ENCODE measurements around the gene RIN3. TPM values are rescaled to one million over a fixed set of nuclear protein-coding genes. Genes with fewer than 3 reads are reported as not detected.

RIN3 gene
- total RNA-seq, 2 experiments from 2014 or later = 15.8 to 16.0 TPM

GRCh38 chr14:92581966-92582566 is 68.5 kb downstream of the RIN3 start:
- Mint-ChIP-seq H3K4me3 (no peak overlapping the region), H3K27ac (no peak overlapping the region), H3K36me3 (ENCODE audit: low read depth) (peaks cover 3% of the 10 kb centered on the region), H3K9me3 (no peaks in the 10 kb centered on the region), H3K27me3 (ENCODE audit: low read depth) (no peaks in the 10 kb centered on the region), H3K4me1 (ENCODE audit: low read depth) (peaks cover 63% of the 10 kb centered on the region)
- CTCF ChIA-PET = no interaction called here
- intact Hi-C loops (cut with micrococcal nuclease) = no loop called here
- DNase-seq = peak; percentile 4

DNA sequence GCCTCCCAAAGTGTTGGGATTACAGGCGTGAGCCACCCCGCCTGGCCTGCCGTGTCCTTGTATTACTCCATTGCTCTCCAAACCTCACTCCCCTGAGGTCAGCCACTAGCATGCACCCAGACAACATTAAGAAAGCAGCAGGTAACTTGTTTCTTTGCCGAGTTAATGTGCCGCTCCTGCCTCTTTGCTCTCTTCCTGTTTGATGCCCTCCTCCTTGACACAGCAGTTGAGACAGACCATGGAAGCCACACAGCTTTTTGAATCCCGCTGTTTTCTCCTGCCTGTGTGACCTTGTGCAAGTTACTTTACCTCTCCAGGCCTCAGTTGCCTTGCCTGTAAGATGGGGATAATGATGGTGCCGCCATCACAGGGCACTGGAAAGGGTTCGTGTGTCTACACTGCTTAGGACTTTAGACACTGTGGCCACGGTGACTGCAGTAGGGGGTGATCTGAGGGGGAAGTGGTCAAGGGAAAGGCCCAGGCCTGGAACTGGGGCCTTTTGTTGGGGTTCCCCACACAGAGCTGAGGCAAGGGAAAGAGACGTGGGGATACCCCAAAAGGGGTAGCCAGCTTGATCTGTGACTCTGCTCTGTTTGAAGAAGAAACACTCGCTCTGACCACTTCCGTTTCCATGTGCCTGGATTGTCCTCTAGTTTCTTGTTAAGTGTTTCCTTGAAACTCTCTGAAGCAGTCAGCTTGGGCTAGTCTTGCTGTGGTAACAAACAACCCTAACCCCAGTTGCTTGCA is 69.3 kb downstream of the RIN3 start:
- intact Hi-C loops (cut with micrococcal nuclease) = no loop called here
- peaks cover 63% of the 10 kb centered on the region for H3K4me1 Mint-ChIP-seq (ENCODE audit: low read depth)
- no peaks in the 10 kb centered on the region for H3K9me3 Mint-ChIP-seq
- H3K36me3 Mint-ChIP-seq (ENCODE audit: low read depth) = peaks cover 3% of the 10 kb centered on the region
- no peak overlapping the region for H3K4me3 Mint-ChIP-seq
- H3K27me3 Mint-ChIP-seq (ENCODE audit: low read depth) = no peaks in the 10 kb centered on the region
- H3K27ac Mint-ChIP-seq = no peak overlapping the region
- peak; percentile 58 for DNase-seq
- CTCF ChIA-PET = no interaction called here

DNA sequence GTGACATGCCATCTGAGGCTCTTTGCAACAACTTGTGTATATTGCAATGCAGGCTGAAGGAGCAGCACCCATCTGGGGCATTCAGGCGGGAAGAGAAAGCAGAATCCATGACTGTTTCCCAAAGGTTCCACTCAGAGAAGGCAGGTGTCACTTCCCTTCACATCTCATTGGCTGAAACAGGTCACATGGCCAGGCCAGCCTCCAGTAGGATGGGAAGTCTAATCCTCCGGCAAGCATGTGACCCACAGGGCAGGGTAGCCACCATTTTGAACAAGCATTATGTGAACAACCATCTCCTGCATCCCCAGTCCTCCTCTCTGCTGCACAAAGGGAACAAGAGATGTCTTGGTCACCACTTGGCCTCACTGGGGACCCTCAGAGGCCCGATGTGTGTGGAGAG is 70.6 kb downstream of the RIN3 start:
- H3K9me3 Mint-ChIP-seq = no peaks in the 10 kb centered on the region
- no peaks in the 10 kb centered on the region for H3K27me3 Mint-ChIP-seq (ENCODE audit: low read depth)
- H3K27ac Mint-ChIP-seq = no peak overlapping the region
- H3K4me3 Mint-ChIP-seq = no peak overlapping the region
- no peak for DNase-seq
- H3K36me3 Mint-ChIP-seq (ENCODE audit: low read depth) = peaks cover 3% of the 10 kb centered on the region
- H3K4me1 Mint-ChIP-seq (ENCODE audit: low read depth) = peaks cover 69% of the 10 kb centered on the region
- CTCF ChIA-PET = interaction anchor here (1.5 to 2.3 kb wide), 2 partner anchors 29 to 35 kb away, joined by 4 to 5 read pairs; no protein-coding TSS in a partner anchor
- intact Hi-C loops (cut with micrococcal nuclease) = no loop called here

- peak; percentile 6 for DNase-seq
- H3K36me3 Mint-ChIP-seq (ENCODE audit: low read depth) = peaks cover 3% of the 10 kb centered on the region
- no peak overlapping the region for H3K4me3 Mint-ChIP-seq
- no peaks in the 10 kb centered on the region for H3K27me3 Mint-ChIP-seq (ENCODE audit: low read depth)
- no peak overlapping the region for H3K27ac Mint-ChIP-seq
- intact Hi-C loops (cut with micrococcal nuclease) = loop anchor here (5.0 kb wide), 1 partner anchor 38 kb away; no protein-coding TSS in a partner anchor
- H3K9me3 Mint-ChIP-seq = no peaks in the 10 kb centered on the region
- CTCF ChIA-PET = interaction anchor here (1.5 to 2.3 kb wide), 3 partner anchors 28 to 66 kb away, joined by 4 to 5 read pairs (median 4); no protein-coding TSS in a partner anchor
- H3K4me1 Mint-ChIP-seq (ENCODE audit: low read depth) = peaks cover 71% of the 10 kb centered on the region
Measured at GRCh38 chr14:92584816-92585215, 71.2 kb downstream of the RIN3 start.

GRCh38 chr14:92585981-92586937 is 72.7 kb downstream of the RIN3 start:
- Mint-ChIP-seq H3K36me3 (ENCODE audit: low read depth) (peaks cover 3% of the 10 kb centered on the region), H3K4me1 (ENCODE audit: low read depth) (peaks cover 82% of the 10 kb centered on the region), H3K27me3 (ENCODE audit: low read depth) (no peaks in the 10 kb centered on the region), H3K9me3 (peaks cover 6% of the 10 kb centered on the region), H3K4me3 (peak overlapping the region; percentile 2), H3K27ac (peak overlapping the region; percentile 65)
- intact Hi-C loops (cut with micrococcal nuclease) = loop anchor here (1.0 to 5.0 kb wide), 5 partner anchors 30 to 245 kb away; no protein-coding TSS in a partner anchor
- DNase-seq = peak; percentile 59
- CTCF ChIA-PET = interaction anchor here (1.0 to 3.2 kb wide), 9 partner anchors 10 to 67 kb away, joined by 3 to 11 read pairs (median 5); no protein-coding TSS in a partner anchor

GRCh38 chr14:92586963-92587699 is 73.5 kb downstream of the RIN3 start:
- Mint-ChIP-seq H3K27ac (peak overlapping the region; percentile 65), H3K4me3 (no peak overlapping the region), H3K9me3 (peaks cover 8% of the 10 kb centered on the region), H3K4me1 (ENCODE audit: low read depth) (peaks cover 76% of the 10 kb centered on the region), H3K36me3 (ENCODE audit: low read depth) (peaks cover 3% of the 10 kb centered on the region), H3K27me3 (ENCODE audit: low read depth) (no peaks in the 10 kb centered on the region)
- peak; percentile 21 for DNase-seq
- CTCF ChIA-PET = interaction anchor here (1.0 to 3.2 kb wide), 5 partner anchors 10 to 48 kb away, joined by 3 to 11 read pairs (median 5); no protein-coding TSS in a partner anchor
- intact Hi-C loops (cut with micrococcal nuclease) = loop anchor here (1.0 to 5.0 kb wide), 5 partner anchors 31 to 246 kb away; no protein-coding TSS in a partner anchor

DNA sequence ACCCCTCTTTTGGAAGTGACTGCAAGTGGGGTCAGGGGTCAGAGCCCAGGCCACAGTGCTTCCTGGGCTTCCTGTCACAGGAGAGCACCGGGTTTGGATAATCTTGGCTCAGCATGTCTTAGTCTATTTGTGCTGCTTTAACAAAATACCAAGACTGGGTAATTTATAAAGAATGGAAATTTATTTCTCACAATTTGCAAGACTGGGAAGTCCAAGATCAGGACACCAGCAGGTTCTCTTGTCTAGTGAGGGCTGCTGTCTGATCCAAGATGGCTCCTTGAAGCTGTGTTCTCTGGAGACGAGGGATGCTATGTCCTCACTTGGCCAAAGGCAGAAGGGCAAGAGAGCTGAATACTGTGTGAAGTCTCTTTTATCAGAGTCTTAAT is 74.1 kb downstream of the RIN3 start:
- no peak overlapping the region for H3K4me3 Mint-ChIP-seq
- H3K27ac Mint-ChIP-seq = no peak overlapping the region
- no peaks in the 10 kb centered on the region for H3K27me3 Mint-ChIP-seq (ENCODE audit: low read depth)
- H3K9me3 Mint-ChIP-seq = peaks cover 8% of the 10 kb centered on the region
- intact Hi-C loops (cut with micrococcal nuclease) = loop anchor here (2.0 to 5.0 kb wide), 2 partner anchors 40 to 65 kb away; no protein-coding TSS in a partner anchor
- no peak for DNase-seq
- CTCF ChIA-PET = interaction anchor here (0.6 to 3.2 kb wide), 4 partner anchors 26 to 189 kb away, joined by 3 to 11 read pairs (median 5); no protein-coding TSS in a partner anchor
- H3K36me3 Mint-ChIP-seq (ENCODE audit: low read depth) = peaks cover 3% of the 10 kb centered on the region
- peaks cover 70% of the 10 kb centered on the region for H3K4me1 Mint-ChIP-seq (ENCODE audit: low read depth)

- no peak overlapping the region for H3K27ac Mint-ChIP-seq
- peaks cover 8% of the 10 kb centered on the region for H3K9me3 Mint-ChIP-seq
- peaks cover 60% of the 10 kb centered on the region for H3K4me1 Mint-ChIP-seq (ENCODE audit: low read depth)
- intact Hi-C loops (cut with micrococcal nuclease) = loop anchor here (1.0 to 5.0 kb wide), 2 partner anchors 42 to 92 kb away; no protein-coding TSS in a partner anchor
- peaks cover 3% of the 10 kb centered on the region for H3K36me3 Mint-ChIP-seq (ENCODE audit: low read depth)
- no peaks in the 10 kb centered on the region for H3K27me3 Mint-ChIP-seq (ENCODE audit: low read depth)
- DNase-seq = peak; percentile 39
- H3K4me3 Mint-ChIP-seq = no peak overlapping the region
- CTCF ChIA-PET = interaction anchor here (0.7 to 3.2 kb wide), 3 partner anchors 12 to 101 kb away, joined by 3 to 11 read pairs (median 3); no protein-coding TSS in a partner anchor
Measured at GRCh38 chr14:92589213-92589852, 75.8 kb downstream of the RIN3 start.

GRCh38 chr14:92590176-92590575 is 76.6 kb downstream of the RIN3 start:
- intact Hi-C loops (cut with micrococcal nuclease) = no loop called here
- H3K4me3 Mint-ChIP-seq = no peak overlapping the region
- peak; percentile 2 for DNase-seq
- H3K9me3 Mint-ChIP-seq = peaks cover 8% of the 10 kb centered on the region
- peaks cover 53% of the 10 kb centered on the region for H3K4me1 Mint-ChIP-seq (ENCODE audit: low read depth)
- peaks cover 2% of the 10 kb centered on the region for H3K36me3 Mint-ChIP-seq (ENCODE audit: low read depth)
- no peaks in the 10 kb centered on the region for H3K27me3 Mint-ChIP-seq (ENCODE audit: low read depth)
- no peak overlapping the region for H3K27ac Mint-ChIP-seq
- CTCF ChIA-PET = interaction anchor here (0.5 kb wide), 1 partner anchor 14 kb away, joined by 3 read pairs; no protein-coding TSS in a partner anchor

GRCh38 chr14:92590941-92591340 is 77.4 kb downstream of the RIN3 start:
- no peak overlapping the region for H3K27ac Mint-ChIP-seq

DNA sequence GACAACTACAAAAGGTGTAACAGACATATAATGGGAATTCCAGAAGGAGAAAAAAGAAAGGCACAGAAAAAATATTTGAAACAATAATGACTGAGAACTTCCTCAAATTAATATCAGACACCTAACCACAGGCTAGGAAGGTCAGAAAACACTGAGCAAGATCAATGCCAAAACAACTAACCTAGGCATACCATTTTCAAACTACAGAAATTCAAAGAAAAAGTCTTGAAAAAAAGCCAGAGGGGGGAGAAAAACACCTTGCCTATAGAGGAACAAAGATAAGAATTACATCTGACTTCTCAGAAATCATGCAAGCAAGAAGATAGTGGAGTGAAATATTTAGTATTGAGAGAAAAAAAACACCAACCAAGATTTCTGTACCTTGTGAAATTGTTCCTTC is 77.8 kb downstream of the RIN3 start:
- no peak overlapping the region for H3K4me3 Mint-ChIP-seq
- no peak overlapping the region for H3K27ac Mint-ChIP-seq
- peaks cover 41% of the 10 kb centered on the region for H3K4me1 Mint-ChIP-seq (ENCODE audit: low read depth)

More at GRCh38 chr14:92590941-92591340, 77.4 kb downstream of the RIN3 start:
- Mint-ChIP-seq H3K4me1 (ENCODE audit: low read depth) (peaks cover 45% of the 10 kb centered on the region), H3K27me3 (ENCODE audit: low read depth) (no peaks in the 10 kb centered on the region), H3K36me3 (ENCODE audit: low read depth) (peaks cover 2% of the 10 kb centered on the region), H3K4me3 (no peak overlapping the region), H3K9me3 (peaks cover 8% of the 10 kb centered on the region)
- intact Hi-C loops (cut with micrococcal nuclease) = no loop called here
- CTCF ChIA-PET = interaction anchor here (0.5 kb wide), 1 partner anchor 14 kb away, joined by 3 read pairs; no protein-coding TSS in a partner anchor
- DNase-seq = no peak

More for the DNA sequence above, 77.8 kb downstream of the RIN3 start:
- intact Hi-C loops (cut with micrococcal nuclease) = no loop called here
- peaks cover 2% of the 10 kb centered on the region for H3K36me3 Mint-ChIP-seq (ENCODE audit: low read depth)
- H3K9me3 Mint-ChIP-seq = peaks cover 8% of the 10 kb centered on the region
- no peak for DNase-seq
- CTCF ChIA-PET = no interaction called here
- no peaks in the 10 kb centered on the region for H3K27me3 Mint-ChIP-seq (ENCODE audit: low read depth)

Data from activated naive CD4-positive, alpha-beta T cell treated with anti-CD3 and anti-CD28 coated beads for 36 hours (primary cell).